ENCODE results near the gene EOMES.

DNA sequence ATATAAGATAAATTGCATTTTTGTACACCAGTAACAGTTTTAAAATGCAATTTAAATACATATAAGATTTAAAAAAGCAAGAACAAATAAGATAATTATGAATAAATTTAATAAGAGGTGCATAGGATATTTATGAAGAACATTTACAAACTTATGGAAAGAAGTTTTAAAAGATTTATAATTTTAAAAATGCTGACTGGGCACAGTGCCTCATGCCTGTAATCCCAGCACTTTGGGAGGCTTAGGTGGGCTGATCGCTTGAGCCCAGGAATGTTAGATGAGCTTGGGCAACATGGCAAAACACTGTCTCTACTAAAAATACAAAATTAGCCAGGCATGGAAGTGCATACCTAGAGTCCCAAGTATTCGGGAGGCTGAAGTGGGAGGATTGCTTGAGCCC, 37.8 kb downstream of the EOMES start:
- no peak for TF ChIP-seq CTCF (conservative IDR thresholded peaks at IDR 0.05)
- TF ChIP-seq ZFX (IDR thresholded peaks at IDR 0.05) = no peak
